ENCODE measurements around the gene IL17REL. TPM values are rescaled to one million over a fixed set of nuclear protein-coding genes. Genes with fewer than 3 reads are reported as not detected.
A peak's percentile ranks its signal among the peaks of the same experiment; 100 is the strongest.

The IL17REL gene
- total and polyA plus RNA-seq, 10 of the 15 experiments (the other 5 are each of a cell fraction or from before 2014, with no cell fraction given) = 0.03 TPM; not detected in 9

- TF ChIP-seq BMI1 (IDR thresholded peaks at IDR 0.05; ENCODE audit: borderline replicate concordance) (no peak), CUX1 (IDR thresholded peaks at IDR 0.05; ENCODE audit: insufficient replicate concordance, low read depth, low read length) (no peak), RCOR1 (conservative IDR thresholded peaks at IDR 0.05; ENCODE audit: low read depth, low read length) (no peak), ATF3 (IDR thresholded peaks at IDR 0.05; ENCODE audit: borderline replicate concordance, extremely low read depth, low read depth, low read length) (no peak), PML (IDR thresholded peaks at IDR 0.05; ENCODE audit: low read length) (no peak; the same call in 1 of the 2 replicates), RB1 (IDR thresholded peaks at IDR 0.05; ENCODE audit: borderline replicate concordance) (peak; percentile 93; the same call in 1 of the 2 replicates), FOXK2 (IDR thresholded peaks at IDR 0.05) (no peak), KLF5 (IDR thresholded peaks at IDR 0.05; ENCODE audit: partially characterized antibody) (peak; percentile 56), ZBTB40 (IDR thresholded peaks at IDR 0.05; ENCODE audit: borderline replicate concordance) (no peak; the same call in 1 of the 2 replicates), IKZF2 (IDR thresholded peaks at IDR 0.05) (no peak), POLR2AphosphoS5 (IDR thresholded peaks at IDR 0.05; ENCODE audit: low read length) (peak; percentile 88), CREM (IDR thresholded peaks at IDR 0.05; ENCODE audit: low read depth) (peak; percentile 61; the same call in 1 of the 2 replicates), RELB (IDR thresholded peaks at IDR 0.05; ENCODE audit: low read depth) (no peak), NR2C1 (IDR thresholded peaks at IDR 0.05) (peak; percentile 67), YY1 (IDR thresholded peaks at IDR 0.05; ENCODE audit: low read depth, low read length) (peak; percentile 85), TARDBP (IDR thresholded peaks at IDR 0.05; ENCODE audit: borderline replicate concordance) (peak; percentile 34; the same call in 1 of the 2 replicates), SUPT20H (IDR thresholded peaks at IDR 0.05; ENCODE audit: borderline replicate concordance, control insufficient read depth, low read depth, low read length) (no peak), SREBF1 (IDR thresholded peaks at IDR 0.05; ENCODE audit: low read length) (no peak), GATAD2B (conservative IDR thresholded peaks at IDR 0.05; ENCODE audit: low read depth) (peak; percentile 96)
Measured at GRCh38 chr22:49960159-49961004, 52.2 kb downstream of the IL17REL start, which contains the start of gene PIM3 (continued).
